Thyroid gland (tissue), 4 donors: ENCODE data around the gene ZC3H18.

Source experiments
- POLR2A ChIP-seq, 2 donors: fragments of 450-650 bp; IDR thresholded peaks; one replicate each; pipeline ENCODE4 v1.6.1; 2017; ENCODE audit warnings: antibody characterized with exemption in 2 of 2, mild to moderate bottlenecking in 2 of 2, moderate library complexity in 1 of 2
- TF ChIP-seq, protein P1 (sequence below), 6 experiments: fragments of 200-600 bp in 3 of 6; fragments of 450-650 bp in 3 of 6; sonication (generic) in 3 of 6; IDR thresholded peaks; one replicate each; pipeline ENCODE4 v1.5.1; 2016 to 2019; ENCODE audit warnings: antibody characterized with exemption in 6 of 6, mild to moderate bottlenecking in 2 of 6, inconsistent platforms in 1 of 6, moderate library complexity in 1 of 6

DNA sequence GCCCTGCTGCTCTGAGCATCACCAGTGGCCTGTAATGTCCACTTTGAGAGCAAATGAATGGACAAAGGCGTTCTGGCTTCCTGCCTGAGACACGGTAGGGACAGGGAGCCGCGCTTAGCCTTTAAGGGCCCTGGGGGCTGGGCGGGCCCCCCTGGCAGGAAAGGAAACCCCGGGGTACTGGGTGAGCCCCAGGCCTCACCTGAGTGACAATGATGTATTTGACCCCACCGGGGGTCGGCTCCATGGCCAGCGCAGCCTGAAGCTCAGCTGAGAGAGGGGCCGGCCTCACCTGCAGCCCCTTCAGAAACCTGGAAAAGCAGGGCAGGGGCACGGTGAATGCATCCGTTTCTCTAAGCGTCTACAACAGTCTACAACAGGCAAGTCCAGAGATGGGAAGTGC is 82.9 kb downstream of the ZC3H18 start:
- TF ChIP-seq, protein P1, sequence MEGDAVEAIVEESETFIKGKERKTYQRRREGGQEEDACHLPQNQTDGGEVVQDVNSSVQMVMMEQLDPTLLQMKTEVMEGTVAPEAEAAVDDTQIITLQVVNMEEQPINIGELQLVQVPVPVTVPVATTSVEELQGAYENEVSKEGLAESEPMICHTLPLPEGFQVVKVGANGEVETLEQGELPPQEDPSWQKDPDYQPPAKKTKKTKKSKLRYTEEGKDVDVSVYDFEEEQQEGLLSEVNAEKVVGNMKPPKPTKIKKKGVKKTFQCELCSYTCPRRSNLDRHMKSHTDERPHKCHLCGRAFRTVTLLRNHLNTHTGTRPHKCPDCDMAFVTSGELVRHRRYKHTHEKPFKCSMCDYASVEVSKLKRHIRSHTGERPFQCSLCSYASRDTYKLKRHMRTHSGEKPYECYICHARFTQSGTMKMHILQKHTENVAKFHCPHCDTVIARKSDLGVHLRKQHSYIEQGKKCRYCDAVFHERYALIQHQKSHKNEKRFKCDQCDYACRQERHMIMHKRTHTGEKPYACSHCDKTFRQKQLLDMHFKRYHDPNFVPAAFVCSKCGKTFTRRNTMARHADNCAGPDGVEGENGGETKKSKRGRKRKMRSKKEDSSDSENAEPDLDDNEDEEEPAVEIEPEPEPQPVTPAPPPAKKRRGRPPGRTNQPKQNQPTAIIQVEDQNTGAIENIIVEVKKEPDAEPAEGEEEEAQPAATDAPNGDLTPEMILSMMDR (IDR thresholded peaks at IDR 0.05): no peak
- TF ChIP-seq POLR2A (IDR thresholded peaks at IDR 0.05): no peak
